GM12872 (cell line): ENCODE data around the gene GFPT2.

Experiments used
- TF ChIP-seq, protein P1 (sequence below): IDR thresholded peaks from 3 replicates; pipeline ENCODE4 v1.5.1; 2011; ENCODE audit warnings: low read depth, mild to moderate bottlenecking, low read length, moderate library complexity; ENCODE audit not compliant: insufficient read depth

GFPT2 gene

DNA sequence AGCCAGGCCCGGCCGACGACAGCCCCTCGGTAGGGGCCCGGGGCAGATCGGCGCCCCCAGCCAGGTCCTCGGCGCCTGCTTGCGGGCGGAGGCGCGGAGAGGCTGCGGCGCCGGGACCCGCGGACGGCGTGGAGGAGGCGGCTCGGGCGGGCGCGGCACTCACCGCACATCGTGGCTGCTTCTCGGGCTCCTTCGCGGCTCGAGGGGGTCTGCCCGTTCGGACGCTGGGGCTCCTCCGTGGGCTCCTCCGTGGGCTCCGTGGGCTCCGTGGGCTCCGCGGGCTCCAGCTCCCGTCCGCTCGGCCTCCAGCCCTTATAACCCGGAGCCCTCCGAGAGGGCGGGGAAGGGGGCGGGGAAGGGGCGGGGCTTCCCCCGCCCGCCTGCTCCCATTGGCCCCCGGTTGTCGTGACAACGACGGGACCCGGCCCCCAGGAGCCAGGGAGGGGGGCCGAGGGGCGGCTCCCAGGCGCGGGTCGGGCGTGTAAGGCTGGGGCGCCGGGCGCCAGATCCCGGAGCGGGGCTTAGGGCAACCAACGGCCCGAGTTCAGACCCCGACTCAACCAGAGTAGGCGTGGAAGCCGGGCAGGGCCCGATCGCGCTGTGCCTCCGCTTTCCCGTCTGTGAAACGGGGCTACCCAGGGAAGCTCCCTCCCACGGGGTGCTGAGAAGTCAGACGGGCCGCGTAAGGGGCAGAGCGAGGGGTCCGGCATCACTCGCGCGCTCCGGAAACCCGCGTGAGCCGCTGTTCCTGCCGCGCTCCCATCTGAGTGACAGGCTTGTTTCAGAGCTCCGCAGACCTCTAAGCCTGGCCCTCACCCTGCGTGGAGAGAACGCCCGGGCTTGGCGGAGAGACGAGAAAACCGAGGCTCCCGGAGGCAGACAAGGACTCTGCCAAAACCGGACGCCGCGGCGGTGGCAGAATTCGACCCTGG lies at the start of gene GFPT2:
TSS of gene GFPT2 (minus strand) at position 289 of the 932 bp plus-strand sequence. CDS start at position 170, 119 bp downstream.
- TF ChIP-seq, protein P1, sequence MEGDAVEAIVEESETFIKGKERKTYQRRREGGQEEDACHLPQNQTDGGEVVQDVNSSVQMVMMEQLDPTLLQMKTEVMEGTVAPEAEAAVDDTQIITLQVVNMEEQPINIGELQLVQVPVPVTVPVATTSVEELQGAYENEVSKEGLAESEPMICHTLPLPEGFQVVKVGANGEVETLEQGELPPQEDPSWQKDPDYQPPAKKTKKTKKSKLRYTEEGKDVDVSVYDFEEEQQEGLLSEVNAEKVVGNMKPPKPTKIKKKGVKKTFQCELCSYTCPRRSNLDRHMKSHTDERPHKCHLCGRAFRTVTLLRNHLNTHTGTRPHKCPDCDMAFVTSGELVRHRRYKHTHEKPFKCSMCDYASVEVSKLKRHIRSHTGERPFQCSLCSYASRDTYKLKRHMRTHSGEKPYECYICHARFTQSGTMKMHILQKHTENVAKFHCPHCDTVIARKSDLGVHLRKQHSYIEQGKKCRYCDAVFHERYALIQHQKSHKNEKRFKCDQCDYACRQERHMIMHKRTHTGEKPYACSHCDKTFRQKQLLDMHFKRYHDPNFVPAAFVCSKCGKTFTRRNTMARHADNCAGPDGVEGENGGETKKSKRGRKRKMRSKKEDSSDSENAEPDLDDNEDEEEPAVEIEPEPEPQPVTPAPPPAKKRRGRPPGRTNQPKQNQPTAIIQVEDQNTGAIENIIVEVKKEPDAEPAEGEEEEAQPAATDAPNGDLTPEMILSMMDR, result no peak

DNA sequence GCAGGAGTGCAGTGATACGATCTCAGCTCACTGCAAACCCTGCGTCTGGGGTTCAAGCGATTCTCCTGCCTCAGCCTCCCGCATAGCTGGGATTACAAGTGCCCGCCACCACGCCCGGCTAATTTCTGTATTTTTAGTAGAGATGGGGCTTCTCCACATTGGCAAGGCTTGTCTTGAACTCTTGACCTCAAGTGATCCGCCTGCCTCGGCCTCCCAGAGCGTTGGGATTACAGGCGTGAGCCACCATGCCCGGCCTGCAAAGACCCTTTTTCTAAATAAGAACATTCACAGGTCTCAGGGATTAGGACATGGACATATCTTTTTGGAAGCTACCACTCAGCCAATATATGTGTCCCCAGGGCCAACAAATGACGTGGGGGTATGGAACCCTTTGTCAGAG lies 49.6 kb upstream of the GFPT2 start:
- TF ChIP-seq, protein P1, result no peak

DNA sequence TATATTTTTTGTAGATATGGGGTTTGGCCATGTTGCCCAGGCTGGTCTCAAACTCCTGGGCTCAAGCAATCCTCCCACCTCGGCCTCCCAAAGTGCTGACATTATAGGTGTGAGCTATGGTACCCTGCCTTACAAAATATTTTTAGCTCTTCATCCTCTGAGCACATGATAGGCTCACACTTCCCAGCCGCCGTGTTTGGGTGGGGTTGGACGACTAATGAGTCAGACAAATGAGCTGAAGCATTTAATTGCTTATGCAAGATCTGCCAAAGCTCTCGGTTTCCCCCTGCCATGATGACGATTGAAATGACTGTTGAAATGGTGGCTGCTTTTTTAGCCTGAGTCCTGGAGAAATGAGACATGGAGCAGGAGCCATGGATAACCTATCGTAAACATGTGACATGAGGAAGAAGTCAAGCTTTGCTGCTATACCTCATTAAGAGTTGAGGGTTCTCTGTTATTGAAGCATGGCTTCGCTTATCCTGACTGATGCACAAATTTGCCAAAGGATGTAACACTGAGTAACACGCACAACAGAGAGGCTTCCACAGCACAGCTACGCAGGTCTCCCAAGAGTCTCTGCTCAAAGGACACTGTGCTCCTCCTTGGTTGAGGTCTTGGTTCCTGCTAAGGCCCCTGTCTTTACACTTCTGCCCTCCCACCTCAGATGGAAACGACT lies 48.2 kb upstream of the GFPT2 start:
- TF ChIP-seq, protein P1, result no peak

DNA sequence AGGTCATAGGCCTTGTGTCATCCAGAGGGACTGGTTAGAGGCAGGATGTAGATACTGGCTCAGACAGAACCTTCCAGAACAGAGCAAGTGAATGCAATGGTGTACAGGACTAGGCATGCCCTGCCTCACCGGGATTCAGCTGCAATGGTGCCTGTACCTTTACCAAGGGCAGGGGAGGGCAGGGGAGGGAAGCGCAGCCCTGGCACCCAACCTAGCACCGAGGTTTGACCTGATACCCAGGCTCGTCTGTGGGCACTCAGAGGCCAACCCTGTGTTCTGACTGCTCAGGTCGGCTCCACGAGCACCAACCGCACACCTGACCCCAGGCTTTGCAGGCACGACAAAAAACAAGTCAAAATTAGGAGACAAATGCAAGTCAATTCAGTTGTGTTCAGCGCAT lies 47.3 kb upstream of the GFPT2 start:
- TF ChIP-seq, protein P1, result no peak

DNA sequence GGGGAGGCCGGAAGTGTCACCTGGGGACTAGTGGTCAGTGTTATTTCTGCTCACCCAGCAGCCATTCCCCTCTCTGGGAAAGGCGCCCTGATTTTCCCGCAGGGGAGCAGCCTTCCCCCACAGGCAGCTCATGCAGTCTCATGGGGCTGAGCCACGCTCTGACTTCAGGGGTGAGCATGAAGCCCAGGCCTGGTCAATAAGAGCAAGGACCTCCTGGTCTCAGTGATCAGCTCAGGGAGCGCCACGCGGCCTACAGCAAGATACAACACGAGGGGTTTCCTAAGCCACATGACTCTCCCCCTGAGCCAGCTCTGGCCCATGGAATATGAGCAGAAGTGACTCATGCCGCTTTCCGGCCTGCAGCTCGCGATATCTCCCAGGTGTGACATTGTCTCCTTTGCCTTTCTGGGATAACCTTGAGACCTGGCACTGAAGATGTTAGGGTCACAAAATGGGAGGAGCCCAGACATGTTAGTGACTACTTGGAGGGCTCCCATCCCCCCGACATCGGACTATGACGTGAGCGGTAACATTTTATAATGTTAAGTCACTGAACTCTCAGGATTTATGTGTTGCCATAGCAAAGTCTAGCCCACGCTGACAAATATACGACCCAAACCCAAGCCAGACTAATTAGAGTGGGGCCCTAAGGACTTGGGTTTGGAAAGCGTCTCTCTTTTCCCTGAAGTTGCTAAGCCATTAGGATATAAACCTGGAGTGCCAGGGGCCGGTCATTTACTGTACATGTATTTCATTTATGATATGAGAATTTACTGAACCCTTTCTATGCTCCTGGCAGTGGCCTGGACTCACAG lies 46.5 kb upstream of the GFPT2 start:
- TF ChIP-seq, protein P1, result no peak

DNA sequence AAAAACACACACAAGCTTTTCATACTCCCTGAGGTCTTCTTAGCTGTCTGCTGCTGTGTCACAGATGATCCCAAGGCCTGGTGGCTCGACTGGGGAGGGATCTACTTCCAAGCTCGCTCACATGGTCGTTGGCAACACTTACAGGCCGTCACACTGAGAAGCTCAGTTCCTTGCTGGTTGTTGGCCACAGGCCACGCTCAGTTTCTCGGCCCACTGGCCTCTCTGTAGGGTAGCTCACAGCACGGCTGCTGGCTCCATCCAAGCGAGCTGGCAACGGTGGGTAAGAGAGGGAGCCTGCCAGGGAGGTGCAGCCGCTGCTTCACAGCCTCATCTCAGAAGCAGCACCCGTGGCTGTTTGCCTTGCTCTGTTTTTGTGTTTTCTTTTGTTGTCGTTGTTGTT lies 43.8 kb upstream of the GFPT2 start:
- TF ChIP-seq, protein P1, result no peak

DNA sequence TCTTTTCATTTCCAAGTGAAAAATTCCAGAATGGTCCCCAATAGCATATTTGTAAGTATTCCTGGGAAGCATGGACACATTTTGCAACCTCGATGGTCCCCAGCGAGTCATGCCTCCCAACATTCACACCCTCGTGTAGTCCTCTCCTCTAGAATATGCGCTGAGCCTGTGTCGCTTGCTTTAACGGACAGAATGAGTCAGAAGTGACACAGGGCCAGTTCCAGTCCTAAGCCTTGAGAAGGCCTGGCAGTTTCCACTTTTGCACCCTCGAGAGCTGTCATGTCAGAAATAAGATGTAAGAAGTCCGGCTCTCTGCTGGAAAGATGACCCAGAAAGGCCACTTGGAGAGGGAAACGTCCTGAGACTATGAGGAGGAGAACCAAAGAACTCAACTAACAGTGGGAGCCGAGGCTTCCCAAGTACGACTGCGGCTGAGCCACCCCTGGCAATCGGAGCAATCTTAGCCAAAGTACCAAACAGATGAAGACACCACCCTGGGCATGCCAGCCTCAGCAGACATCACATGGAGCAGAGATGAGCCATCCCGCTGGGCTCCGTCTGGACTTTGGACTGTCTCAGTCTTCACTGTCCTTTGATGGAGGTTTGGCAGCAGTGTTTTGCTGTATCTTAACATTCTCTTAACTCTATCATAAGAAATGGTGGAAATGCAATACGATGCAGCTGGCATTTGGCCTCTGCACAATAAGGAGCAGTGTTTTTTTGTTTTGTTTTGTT lies 42.6 kb upstream of the GFPT2 start:
- TF ChIP-seq, protein P1, result no peak
